ENCODE results near the gene SNRNP200.

Gene SNRNP200

GRCh38 chr2:96336104-96336775, 30.9 kb upstream of the SNRNP200 start:
- peak overlapping the region; percentile 52 for H2AFZ ChIP-seq (ENCODE audit: low read depth, low read length)
- H3K79me2 ChIP-seq (ENCODE audit: low read length): peaks cover 62% of the 10 kb centered on the region
- TF ChIP-seq EZH2phosphoT487 (IDR thresholded peaks at IDR 0.05; ENCODE audit: low read depth) (no peak), CTCF (IDR thresholded peaks at IDR 0.05; ENCODE audit: low read depth, low read length) (no peak)
- H3K27me3 ChIP-seq (ENCODE audit: low read depth, low read length): no peaks in the 10 kb centered on the region
- H4K20me1 ChIP-seq (ENCODE audit: insufficient read depth, low read length): 0 out of 2 replicates have a peak, but pooled peaks cover 4% of the 10 kb centered on the region
- H3K4me1 ChIP-seq (ENCODE audit: low read length): peaks cover 27% of the 10 kb centered on the region
- H3K36me3 ChIP-seq (replicated peaks; ENCODE audit: low read depth, low read length): peaks cover 7% of the 10 kb centered on the region
- no peaks in the 10 kb centered on the region for H3K9me3 ChIP-seq (ENCODE audit: insufficient read depth, low read length)
- H3K4me3 ChIP-seq (ENCODE audit: low read length): peak overlapping the region; percentile 98
- H3K27ac ChIP-seq (ENCODE audit: low read length): peak overlapping the region; percentile 75
- peak overlapping the region; percentile 95 for H3K4me2 ChIP-seq (ENCODE audit: low read length)
- H3K9ac ChIP-seq (ENCODE audit: low read length): peak overlapping the region; percentile 99

GRCh38 chr2:96333708-96334107, 28.4 kb upstream of the SNRNP200 start:
- Histone ChIP-seq H3K27me3 (ENCODE audit: low read depth, low read length) (no peaks in the 10 kb centered on the region), H2AFZ (ENCODE audit: low read depth, low read length) (no peak overlapping the region), H3K9me3 (ENCODE audit: insufficient read depth, low read length) (no peaks in the 10 kb centered on the region), H3K9ac (ENCODE audit: low read length) (no peak overlapping the region), H4K20me1 (ENCODE audit: insufficient read depth, low read length) (0 out of 2 replicates have a peak, but pooled peaks cover 4% of the 10 kb centered on the region), H3K27ac (ENCODE audit: low read length) (no peak overlapping the region), H3K36me3 (replicated peaks; ENCODE audit: low read depth, low read length) (peaks cover 8% of the 10 kb centered on the region), H3K4me3 (ENCODE audit: low read length) (no peak overlapping the region), H3K79me2 (ENCODE audit: low read length) (peaks cover 36% of the 10 kb centered on the region), H3K4me2 (ENCODE audit: low read length) (no peak overlapping the region), H3K4me1 (ENCODE audit: low read length) (peaks cover 18% of the 10 kb centered on the region)
- no peak for TF ChIP-seq CTCF (IDR thresholded peaks at IDR 0.05; ENCODE audit: low read depth, low read length)
- no peak for TF ChIP-seq EZH2phosphoT487 (IDR thresholded peaks at IDR 0.05; ENCODE audit: low read depth)

GRCh38 chr2:96330407-96330806, 25.1 kb upstream of the SNRNP200 start:
- no peaks in the 10 kb centered on the region for H3K27me3 ChIP-seq (ENCODE audit: low read depth, low read length)
- H3K36me3 ChIP-seq (replicated peaks; ENCODE audit: low read depth, low read length): peaks cover 27% of the 10 kb centered on the region
- H3K4me3 ChIP-seq (ENCODE audit: low read length): no peak overlapping the region
- H2AFZ ChIP-seq (ENCODE audit: low read depth, low read length): no peak overlapping the region
- H4K20me1 ChIP-seq (ENCODE audit: insufficient read depth, low read length): peaks cover 4% of the 10 kb centered on the region; the same call in 1 of the 2 replicates
- TF ChIP-seq EZH2phosphoT487 (IDR thresholded peaks at IDR 0.05; ENCODE audit: low read depth): no peak
- no peak for TF ChIP-seq CTCF (IDR thresholded peaks at IDR 0.05; ENCODE audit: low read depth, low read length)
- H3K4me2 ChIP-seq (ENCODE audit: low read length): no peak overlapping the region
- H3K4me1 ChIP-seq (ENCODE audit: low read length): peaks cover 17% of the 10 kb centered on the region
- peaks cover 37% of the 10 kb centered on the region for H3K79me2 ChIP-seq (ENCODE audit: low read length)
- no peak overlapping the region for H3K9ac ChIP-seq (ENCODE audit: low read length)
- no peaks in the 10 kb centered on the region for H3K9me3 ChIP-seq (ENCODE audit: insufficient read depth, low read length)
- H3K27ac ChIP-seq (ENCODE audit: low read length): no peak overlapping the region

GRCh38 chr2:96329874-96330273, 24.5 kb upstream of the SNRNP200 start:
- Histone ChIP-seq H3K36me3 (replicated peaks; ENCODE audit: low read depth, low read length) (peaks cover 27% of the 10 kb centered on the region), H3K27ac (ENCODE audit: low read length) (no peak overlapping the region), H3K4me1 (ENCODE audit: low read length) (peaks cover 17% of the 10 kb centered on the region), H3K9ac (ENCODE audit: low read length) (no peak overlapping the region), H3K79me2 (ENCODE audit: low read length) (peaks cover 35% of the 10 kb centered on the region), H4K20me1 (ENCODE audit: insufficient read depth, low read length) (peaks cover 4% of the 10 kb centered on the region; the same call in 1 of the 2 replicates), H3K4me3 (ENCODE audit: low read length) (no peak overlapping the region), H2AFZ (ENCODE audit: low read depth, low read length) (no peak overlapping the region), H3K9me3 (ENCODE audit: insufficient read depth, low read length) (no peaks in the 10 kb centered on the region), H3K27me3 (ENCODE audit: low read depth, low read length) (no peaks in the 10 kb centered on the region), H3K4me2 (ENCODE audit: low read length) (no peak overlapping the region)
- TF ChIP-seq CTCF (IDR thresholded peaks at IDR 0.05; ENCODE audit: low read depth, low read length) (no peak), EZH2phosphoT487 (IDR thresholded peaks at IDR 0.05; ENCODE audit: low read depth) (no peak)

Measured in OCI-LY3 (cell line).